WI38 (cell line): ENCODE results near the gene SEL1L3.

ENCODE experiments used
- H3K4me3 ChIP-seq: 2 replicates; pipeline ENCODE4 v1.5.1; 2011; ENCODE audit warnings: low read depth, mild to moderate bottlenecking, control low read depth, low read length
- TF ChIP-seq, protein P1 (sequence below): IDR thresholded peaks from 2 replicates; pipeline ENCODE4 v1.5.1; 2012; ENCODE audit warnings: low read depth, mild to moderate bottlenecking, control low read depth, low read length

Gene SEL1L3

DNA sequence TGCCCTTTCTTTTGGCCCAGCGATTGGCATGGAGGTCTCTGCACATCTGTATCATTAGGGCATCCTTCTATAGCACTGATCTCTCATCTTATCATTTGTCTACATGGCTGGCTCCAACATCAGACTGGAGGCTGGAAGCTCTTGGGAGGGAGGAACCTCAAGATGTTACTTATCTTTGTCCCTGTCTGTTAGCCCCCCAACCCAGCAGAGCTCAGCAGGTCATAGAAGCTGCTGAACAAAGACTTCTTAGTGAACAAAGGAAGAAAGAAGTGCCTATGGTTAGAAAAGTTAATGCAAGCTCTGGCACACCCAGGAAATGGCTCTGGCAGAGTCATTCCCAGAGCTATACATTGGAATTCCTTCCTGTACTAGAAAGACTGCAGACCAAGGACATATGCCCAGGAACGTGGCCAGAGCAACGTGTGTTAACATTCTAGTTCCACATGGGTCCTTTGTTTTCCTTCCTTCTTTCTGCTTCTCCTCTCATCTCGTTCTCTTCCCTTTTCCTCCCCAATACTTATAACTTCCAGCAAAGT is 74.0 kb downstream of the SEL1L3 start:
- TF ChIP-seq, protein P1, sequence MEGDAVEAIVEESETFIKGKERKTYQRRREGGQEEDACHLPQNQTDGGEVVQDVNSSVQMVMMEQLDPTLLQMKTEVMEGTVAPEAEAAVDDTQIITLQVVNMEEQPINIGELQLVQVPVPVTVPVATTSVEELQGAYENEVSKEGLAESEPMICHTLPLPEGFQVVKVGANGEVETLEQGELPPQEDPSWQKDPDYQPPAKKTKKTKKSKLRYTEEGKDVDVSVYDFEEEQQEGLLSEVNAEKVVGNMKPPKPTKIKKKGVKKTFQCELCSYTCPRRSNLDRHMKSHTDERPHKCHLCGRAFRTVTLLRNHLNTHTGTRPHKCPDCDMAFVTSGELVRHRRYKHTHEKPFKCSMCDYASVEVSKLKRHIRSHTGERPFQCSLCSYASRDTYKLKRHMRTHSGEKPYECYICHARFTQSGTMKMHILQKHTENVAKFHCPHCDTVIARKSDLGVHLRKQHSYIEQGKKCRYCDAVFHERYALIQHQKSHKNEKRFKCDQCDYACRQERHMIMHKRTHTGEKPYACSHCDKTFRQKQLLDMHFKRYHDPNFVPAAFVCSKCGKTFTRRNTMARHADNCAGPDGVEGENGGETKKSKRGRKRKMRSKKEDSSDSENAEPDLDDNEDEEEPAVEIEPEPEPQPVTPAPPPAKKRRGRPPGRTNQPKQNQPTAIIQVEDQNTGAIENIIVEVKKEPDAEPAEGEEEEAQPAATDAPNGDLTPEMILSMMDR = no peak
- no peak overlapping the region for H3K4me3 ChIP-seq

- TF ChIP-seq, protein P1 = no peak
- H3K4me3 ChIP-seq = no peak overlapping the region
These were observed 76.2 kb downstream of the SEL1L3 start for GRCh38 chr4:25786497-25787065.

DNA sequence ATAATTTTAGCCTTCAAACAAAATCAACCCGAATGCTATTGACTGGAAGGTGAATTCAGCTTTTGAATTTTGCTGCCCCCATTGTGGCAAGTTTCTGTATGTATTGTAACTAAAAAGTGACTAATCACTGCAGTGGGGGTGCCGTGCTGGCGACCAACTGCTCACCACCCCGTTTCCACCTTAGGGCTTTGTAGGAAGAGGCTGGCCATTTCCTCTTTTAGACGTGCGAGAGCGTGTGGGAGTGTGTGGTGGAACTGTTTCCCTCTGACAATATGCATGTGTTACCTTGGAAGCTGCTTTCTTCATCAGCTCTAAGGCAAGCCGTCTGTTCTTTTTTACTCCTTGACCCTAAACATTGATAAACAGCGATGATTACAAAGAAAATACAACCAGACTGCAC is 78.8 kb downstream of the SEL1L3 start:
- TF ChIP-seq, protein P1 = no peak
- H3K4me3 ChIP-seq = no peak overlapping the region

DNA sequence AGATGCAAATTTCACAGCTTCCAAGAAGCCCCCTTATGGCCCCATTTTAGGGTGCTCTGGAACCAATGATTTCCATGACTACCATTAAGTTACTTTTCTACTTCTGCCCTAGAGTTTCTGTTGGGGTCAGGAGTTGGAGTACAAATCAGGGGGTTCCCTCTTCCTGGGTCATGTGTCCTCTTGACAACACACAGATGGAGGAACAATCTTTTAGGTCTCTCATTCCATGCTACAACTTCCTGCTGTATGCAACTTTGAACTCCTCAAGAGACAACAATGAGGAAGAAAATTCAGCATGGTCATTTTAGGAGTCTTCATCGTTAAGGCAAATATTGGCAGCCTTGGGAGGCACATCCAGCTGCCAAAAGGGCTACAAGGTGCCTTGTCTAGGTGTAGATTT is 79.7 kb downstream of the SEL1L3 start:
- no peak overlapping the region for H3K4me3 ChIP-seq
- TF ChIP-seq, protein P1 = no peak

GRCh38 chr4:25782482-25782881 is 80.3 kb downstream of the SEL1L3 start:
- TF ChIP-seq, protein P1 = no peak
- no peak overlapping the region for H3K4me3 ChIP-seq

DNA sequence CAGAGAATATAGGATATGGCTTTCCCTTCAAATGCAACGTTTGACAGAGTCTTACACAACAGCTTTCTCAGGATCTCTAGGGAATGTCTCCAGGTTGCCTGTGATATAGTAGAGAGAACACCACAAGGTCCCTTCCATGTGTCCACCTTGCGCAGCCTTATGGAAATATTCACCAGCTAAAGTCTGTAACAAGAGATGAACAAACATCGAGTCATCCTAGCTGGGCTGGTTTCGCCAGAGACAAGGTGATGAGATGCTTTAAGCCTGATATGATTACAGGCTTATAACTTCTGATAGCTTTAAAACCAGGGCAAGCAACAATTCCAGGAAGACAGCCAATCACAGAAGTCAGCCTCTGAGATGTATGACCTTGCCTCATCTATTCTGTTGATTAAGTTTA is 83.8 kb downstream of the SEL1L3 start:
- TF ChIP-seq, protein P1 = no peak
- H3K4me3 ChIP-seq = no peak overlapping the region

GRCh38 chr4:25776795-25777194 is 86.0 kb downstream of the SEL1L3 start:
- TF ChIP-seq, protein P1 = no peak
- no peak overlapping the region for H3K4me3 ChIP-seq
